GM10266 (cell line): ENCODE data around the gene NARS2.

Experiments
- DNase-seq: peaks from one replicate; pipeline ENCODE4 v3.0.0; 2012; ENCODE audit errors: extremely low spot score
- CTCF ChIP-seq: IDR thresholded peaks from 2 replicates; pipeline ENCODE4 v1.5.1; 2012; ENCODE audit warnings: mild to moderate bottlenecking, low read depth; ENCODE audit not compliant: control insufficient read depth, insufficient read depth; ENCODE audit errors: missing control alignments

Gene NARS2

DNA sequence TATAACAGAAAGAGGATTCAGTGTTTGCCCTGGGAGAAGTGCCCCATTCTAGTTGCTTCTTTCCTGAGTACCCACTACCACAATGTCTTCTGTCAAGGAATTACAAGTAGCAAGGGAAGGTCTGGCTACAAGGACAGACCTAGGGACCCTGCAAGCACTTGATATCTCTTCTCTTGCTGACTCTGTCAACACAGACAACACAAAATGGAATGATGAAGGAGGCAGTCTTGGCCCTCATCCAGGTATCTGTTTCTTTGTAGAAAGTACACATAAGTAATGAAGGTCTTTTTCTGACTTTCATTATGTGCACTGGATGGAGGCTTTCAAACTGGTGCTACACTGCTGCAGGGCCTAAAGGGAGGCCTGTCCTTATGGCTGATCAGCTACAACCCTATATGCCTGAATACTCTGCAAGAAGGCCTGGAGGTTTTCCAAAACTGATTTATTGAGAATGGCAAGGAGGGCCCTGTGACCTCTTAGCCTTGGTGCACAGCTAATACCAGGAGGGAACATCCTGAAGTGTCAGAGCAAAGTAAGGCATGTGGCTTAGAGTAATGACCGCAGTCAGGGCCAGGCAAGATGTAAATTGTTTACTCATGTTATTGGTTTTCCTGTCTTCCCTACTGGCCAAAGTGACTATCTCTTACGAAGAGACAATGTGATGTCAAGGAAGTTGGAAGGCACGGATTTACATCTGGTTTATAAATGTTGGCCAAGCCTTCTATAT is 188.3 kb downstream of the NARS2 start:
- no peak for TF ChIP-seq CTCF
- DNase-seq, result no peak
